HuH-7.5 (cell line): ENCODE data around the gene KRT4.

Source experiments
- DNase-seq: peaks from one replicate; pipeline ENCODE4 v3.0.0; 2011; ENCODE audit warnings: low spot score

KRT4 gene

DNA sequence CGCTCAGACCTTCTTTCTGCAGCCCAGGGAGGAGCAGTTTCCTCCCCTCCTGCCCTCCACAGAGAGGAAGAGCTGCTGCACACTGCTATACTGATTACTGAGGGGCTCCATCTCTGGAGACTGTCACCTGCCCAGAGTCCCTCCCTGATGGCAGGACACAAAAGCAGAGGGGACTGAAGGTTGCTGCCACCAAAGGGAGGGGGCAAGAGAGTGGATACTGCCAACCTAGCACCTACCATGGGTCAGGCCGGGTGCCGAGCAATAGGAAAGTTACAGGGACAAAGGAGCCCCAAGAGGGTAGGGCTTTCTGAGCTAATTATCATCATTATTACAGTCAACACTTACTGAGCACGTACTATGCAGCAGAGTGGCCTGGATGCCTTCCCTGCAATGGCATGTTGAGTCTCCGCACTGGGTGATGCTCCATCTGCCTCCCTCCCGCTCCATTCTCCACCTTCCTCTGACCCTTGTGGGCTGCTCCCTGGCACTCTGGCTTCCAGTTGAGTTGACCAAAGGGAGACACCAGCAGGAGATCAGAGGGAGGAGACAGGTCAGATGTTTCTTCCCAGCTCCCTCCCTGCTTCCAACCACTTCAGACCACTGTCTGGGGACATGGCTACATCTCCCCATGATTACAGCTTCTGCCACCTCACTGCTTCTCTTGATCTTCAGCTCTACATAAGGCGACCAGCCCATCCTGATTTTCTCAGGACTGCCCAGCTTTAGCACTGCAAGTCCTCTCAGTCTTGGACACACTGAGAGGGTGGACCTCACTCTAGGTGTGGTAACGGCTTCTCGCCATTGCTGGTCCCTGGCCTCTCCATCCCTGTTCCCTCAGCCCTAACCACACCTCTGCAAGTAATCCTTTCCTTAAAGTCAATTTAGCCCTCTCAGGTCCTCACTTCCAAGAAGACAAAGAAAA, 22.8 kb upstream of the KRT4 start:
- no peak for DNase-seq

DNA sequence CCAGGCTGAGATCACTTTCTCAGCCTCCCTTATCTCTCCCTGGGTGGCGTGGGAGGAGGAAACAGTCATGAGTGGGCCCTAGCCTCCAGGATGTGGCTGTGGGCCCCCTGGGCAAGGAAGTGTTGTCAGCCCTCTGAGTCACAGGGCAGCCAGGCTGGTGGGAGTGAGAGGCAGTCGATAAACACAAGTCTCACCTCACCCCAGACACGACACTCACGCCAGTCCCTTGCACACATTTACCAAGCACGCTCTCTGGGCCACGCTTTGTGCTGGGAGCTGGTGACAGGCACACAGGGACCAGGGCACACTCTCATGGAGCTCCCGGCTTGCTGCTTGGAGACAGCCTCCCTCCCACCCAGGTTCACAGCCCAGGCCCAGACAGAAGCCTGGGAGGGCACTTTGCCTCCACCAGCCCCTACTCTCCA, 22.1 kb upstream of the KRT4 start:
- DNase-seq = no peak

DNA sequence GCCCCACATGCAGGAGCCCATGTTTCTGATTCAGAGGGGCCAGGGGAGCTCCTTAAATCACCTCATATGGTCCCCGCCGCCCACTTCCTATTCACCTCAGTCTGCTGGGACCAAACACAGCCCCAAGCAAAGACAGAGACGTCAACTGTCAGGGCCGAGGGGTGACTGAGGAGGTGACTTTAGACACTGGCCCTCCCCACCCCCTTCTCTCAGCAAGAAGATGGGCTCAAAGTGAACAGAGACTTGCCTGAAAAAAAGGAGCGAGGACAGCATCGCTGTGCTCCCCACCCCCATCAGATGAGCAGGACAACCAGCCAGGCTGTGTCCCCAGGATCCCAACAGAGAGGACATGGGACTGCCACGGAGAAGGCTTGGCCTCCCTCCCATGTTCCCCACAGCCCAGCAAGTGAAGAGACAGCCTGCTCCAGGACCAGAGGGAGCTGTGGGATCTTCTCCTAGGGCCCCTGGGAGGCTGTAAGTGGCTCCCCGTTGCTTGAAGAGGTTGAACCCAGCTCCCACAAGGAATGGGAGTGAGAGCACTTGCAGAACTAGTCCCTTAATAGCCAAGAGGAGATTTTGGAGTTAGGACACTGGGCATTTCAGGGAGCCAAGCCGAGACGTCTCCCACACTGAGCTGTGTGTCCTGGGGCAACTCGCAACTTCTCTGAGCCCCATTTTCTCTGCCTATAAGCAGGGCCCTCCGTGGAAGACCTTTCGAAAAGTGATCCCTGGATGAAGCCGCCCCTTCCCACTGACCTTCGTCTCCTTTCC, 21.5 kb upstream of the KRT4 start:
- no peak for DNase-seq

DNA sequence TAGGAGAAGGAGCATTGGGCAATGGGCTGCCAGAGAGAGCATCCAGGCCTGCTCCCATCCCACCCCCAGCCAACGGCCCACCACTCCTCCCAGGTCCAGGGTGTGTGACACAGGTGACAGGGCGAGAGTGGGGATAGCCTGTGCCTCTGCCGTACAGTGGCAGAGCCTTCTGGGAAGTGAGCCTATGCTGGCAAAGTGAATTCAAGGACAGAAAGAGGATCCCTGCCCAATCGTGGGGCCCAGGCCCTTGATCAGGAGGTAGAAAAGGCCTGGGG, 20.7 kb upstream of the KRT4 start:
- DNase-seq = no peak

DNA sequence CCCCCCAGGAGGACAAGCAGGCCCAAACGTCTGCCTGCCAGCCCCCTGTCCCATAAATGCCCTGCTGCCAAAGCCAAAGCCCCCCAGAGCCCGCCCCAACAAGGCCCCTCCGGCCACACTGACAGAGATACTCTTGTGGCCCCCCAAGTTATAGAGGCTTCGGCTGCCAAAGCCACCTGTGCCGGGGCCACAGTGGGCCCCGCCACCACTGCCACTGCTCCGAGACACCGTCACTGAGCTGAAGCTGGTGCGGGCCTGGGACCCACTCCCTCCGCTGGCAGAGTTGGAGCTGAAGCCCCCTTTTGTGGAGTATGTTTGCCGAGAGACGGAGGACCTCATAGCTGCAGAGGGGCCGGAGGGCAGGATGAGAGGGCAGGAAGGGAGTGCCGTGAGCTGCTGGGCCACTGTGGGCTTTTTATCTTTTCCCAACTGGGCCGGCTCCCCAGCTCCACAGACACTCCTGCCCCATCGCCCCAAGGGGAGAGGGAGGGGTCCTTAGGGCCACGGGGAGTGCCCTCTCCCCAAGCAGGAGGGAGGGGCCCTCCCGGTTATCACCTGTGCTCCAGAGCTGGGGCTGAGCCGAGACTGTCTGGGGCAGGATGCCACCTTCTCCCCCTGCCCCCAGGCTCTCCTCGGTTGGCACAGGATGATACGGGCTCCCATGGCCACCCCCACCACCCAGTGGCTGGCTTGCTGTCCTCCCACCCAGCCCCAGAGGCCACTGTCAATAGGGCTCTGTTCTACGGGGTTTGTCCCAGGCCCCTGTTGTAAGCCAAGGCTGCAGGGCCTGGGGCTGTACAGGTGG, 20.2 kb upstream of the KRT4 start, which contains the start of gene KRT79:
Gene KRT79, minus strand, starts transcription at position 390 of the 805 bp plus-strand sequence. Its CDS starts 51 bp downstream, at position 339.
- no peak for DNase-seq

DNA sequence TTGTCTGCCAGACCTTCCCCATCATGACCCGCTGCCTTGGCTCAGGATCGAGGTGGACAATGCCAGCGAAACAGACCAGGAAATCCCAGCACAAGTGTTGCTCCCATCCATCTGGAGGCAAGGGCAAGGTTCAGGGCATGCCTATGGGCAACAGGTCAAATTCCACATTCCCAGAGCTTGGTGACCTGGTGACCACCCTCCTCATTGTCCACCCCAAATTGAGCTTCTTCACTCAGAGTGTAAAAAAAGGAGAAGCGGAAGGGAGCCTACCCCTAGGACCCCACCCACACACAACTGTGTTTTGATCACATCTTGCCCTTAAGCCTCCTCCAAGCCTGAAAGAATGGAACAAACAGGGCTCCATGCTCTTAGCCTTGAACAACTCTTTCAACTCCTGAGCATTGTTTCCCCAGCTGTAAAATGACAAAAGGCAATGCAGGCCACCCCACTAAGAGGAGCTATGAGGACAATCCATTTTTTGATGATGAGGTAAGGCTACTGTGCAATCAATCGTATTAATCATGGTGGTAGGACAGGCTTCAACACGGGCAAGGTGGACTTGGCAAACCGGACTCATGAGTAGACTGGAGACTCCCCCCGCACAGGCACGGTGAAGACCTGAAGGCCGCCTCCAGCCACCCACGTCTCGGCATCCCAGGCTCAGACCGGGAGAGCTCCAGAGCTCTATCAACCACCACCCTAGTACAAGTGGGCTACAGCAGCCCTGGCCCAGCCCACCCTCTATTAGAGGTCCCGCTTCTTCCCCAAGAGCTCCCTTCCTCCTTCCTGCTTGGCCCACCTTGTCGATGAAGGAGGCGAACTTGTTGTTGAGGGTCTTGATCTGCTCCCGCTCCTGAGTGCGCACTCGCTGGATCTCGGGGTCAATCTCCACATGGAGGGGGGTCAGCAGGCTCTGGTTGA, 19.3 kb upstream of the KRT4 start:
- no peak for DNase-seq

DNA sequence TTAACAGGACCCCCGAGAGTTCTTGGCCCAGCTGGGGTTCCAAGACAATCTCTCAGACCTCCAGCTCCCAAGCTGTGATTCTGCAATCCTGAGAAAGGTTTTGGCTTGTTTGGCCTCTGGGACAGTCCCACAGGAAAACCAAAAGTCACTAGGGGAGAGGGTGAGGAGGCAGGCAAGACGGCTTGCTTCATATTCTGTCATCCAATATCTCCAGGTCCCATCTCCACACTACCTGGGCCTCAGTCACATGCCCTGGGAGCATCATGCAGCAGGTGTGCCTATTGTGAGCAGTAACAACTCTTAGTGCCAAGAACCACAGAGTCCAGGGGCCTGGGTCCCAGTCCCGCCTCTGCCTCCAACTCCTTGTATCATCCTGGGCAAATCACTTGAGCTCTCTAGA, 18.5 kb upstream of the KRT4 start:
- DNase-seq = no peak

DNA sequence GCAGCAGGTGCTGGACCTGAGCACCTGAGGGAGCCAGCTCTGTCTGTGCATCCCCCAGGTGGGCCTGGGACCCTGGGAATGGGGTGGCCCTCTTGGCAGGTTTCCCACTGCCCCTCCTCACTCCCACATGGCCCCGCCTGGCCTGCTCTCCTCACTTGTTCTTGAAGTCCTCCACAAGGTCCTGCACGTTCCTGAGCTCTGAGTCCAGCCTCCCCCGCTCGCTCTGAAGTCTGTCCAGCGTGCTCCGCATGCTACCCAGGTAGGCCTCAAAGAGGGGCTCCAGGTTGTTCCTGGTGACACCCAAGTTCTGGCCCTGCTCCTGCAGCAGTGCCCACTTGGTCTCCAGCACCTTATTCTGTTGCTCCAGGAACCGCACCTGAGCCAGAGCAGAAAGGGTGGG, 17.3 kb upstream of the KRT4 start:
- no peak for DNase-seq

DNA sequence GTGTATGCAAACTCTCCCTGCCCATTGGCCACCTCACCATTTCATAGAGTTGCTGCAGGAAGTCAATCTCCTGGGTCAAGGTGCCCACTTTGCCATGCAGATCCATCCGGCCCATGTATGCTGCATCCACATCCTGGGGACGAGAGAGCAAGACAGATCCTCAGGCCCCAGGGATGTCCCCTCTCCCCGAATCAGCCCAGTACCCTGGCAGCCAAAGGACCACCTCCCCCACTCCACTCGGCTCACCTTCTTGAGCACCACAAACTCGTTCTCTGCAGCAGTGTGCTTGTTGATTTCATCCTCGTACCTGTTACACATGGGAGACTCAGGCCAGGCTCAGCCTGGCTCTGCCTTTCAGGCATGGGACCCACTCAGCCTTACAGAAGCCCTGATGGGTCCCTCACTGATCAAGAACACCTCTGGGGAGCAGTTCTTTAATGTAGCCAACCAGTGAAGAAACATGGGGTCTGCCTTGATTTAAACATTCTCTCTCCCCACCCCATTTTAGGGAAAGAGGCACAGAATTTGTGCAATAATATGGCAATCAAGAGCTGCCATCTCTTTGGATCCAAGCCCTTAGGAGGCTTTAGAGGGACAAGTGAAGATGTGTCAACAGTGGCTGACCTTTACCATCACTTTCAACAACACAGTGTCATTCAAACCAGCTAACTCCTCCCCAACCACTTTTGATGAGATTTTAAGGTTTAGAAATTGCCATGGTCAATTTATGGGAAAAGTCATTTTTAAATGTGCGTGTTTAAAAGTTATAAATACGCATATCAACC, 16.3 kb upstream of the KRT4 start:
- no peak for DNase-seq

DNA sequence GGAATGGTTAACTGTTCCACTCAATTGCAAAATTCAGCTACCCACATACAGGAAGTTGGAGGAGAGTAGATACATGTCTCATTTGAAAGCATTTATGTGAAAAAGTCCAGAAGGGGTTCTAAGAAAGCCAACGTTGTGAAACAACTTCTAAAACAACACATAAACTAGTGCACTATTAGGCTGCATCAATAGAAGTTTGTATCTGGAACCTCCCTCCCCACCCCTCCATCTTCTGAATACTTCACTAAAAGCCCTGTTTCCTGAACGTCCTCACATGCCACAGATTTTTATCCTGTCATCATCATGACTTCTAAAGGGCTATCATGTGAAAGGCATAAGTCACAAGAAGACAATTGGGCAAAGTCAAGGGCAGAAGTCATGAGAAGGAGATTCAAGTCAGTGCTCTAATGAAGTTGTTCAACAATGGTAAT, 14.7 kb upstream of the KRT4 start:
- no peak for DNase-seq

DNA sequence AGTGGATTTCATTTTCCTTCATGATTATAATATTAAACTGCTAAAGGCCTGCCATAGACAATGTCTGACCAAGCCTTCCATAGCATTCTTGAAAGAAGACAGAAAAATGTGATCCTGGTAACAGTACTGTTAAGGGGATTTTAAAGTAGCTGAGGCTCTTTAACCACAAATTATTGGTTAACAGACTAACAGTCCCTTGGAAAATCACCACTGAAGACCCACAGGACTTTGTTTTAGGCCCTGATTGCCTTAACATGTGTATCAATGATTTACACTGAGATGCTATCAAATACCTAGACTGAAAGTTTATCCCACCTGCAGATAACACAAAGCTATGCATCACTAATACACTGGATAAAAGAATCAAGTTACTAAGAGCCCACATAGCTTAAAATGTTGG, 14.2 kb upstream of the KRT4 start:
- no peak for DNase-seq

DNA sequence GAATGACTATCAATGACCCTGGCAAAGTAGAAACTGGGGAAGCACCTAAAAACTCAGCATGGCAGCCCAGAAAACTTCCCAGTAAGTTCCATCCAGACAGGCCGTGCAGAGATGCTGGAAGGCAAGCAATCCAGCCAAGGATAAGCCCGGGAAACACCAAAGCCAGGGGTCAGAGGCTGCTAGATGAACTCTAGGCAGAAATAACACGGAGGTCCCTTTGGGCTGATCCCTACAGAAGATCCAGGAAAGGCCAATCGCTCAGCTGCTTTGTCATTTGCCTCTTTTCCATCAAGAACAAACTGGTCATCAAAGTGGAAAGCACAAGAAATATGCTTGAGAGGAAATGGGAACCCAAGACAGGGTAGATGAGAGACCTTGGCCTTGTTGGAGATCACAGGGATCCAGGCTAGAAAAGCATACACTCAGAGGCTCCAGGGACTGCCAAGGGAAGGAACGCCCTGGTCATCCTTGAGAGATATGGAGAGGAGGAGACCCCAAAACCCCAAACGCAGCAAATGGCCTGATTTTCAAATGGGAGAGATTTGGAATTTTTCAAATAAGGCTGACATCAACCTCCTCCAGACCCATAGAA, 13.7 kb upstream of the KRT4 start:
- DNase-seq = no peak

DNA sequence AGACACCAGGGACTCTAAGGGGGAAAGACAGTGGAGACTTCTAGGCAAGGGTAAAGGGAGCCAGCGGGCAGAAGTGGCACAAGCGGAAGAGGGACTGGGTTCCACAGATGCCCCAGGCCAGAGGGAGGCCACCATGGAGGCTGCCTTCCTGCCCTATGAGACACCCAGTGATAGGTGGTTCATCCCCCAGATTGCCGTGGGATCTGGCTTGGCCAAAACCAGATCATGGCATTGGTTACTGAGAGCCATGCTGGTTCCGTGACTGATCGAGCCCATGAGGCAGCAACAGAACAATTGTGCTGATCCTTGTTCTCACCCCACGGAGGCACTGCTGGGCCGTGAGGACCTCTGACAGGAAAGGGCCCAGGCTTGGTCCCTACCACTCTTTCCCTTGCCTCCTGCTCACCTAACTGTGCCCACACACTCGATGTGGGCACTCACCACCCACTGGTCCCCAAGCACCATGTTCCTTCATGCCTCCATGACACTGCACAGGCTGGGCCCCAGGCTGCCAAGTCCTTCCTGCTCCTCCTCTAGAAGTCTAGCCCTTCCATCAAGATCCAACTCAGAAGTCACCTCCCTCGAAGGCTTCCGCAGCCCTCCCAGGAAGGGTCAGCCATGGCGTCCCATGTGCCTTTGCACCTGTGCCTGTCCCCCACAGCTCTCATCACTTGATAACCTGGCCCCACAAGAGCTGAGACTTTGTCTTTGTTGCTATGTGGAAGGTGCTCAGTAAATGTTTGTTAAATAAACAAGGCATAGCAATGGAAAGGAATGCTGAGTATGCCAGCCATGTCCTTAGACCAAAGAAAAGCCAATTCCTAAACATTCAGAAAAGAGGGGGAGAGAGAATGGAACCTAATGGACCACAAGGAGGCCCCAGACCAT, 12.9 kb upstream of the KRT4 start:
- no peak for DNase-seq

DNA sequence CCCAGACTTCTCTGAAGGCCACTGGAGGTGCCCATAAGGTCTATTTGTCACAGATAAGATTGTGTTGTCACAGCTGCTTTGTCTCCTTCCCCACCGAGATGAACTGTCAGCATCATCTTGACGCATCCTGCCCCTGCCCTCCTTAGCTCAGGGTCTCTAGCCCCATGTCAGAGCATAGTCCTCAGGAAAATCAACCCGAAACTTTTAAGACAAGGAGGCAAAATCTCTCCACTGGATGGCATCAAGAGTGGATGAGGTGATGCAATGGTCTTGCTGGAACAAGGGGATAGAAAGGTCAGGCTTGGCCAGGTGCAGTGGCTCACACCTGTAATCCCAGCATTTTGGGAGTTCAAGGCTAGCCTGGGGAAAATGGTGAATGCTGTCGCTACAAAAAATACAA, 12.0 kb upstream of the KRT4 start:
- DNase-seq = no peak

DNA sequence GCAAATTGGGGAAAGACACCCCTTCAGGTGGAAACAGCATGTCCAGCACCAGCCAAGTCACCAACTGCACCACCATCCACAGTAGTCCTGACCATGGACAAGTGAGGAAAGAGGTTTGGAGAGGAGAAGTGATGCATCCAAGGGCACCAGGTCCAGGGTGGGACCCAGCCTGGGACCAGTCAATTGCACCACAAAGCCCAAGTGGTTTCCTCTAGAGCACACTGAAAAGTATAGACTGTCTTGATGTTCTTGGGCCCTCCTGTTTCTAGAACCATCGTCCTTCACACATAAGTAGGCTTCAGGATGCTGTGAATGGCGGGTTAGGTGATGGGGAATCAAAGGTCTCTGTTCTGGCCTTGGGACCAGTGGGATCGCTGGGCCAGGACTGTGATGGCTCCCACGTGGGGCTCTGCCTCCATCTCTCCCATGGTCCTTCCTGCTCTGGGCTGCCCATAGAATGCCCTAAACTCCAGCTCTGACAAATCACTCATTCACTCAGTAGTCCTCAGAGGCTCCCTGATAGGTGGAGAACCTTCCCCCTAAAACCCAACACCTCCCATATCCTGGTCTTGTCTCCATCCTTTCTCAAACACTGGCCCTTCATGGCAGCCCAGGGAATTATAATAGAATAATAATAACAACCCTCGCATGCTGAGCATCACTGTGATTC, 11.0 kb upstream of the KRT4 start:
- no peak for DNase-seq

DNA sequence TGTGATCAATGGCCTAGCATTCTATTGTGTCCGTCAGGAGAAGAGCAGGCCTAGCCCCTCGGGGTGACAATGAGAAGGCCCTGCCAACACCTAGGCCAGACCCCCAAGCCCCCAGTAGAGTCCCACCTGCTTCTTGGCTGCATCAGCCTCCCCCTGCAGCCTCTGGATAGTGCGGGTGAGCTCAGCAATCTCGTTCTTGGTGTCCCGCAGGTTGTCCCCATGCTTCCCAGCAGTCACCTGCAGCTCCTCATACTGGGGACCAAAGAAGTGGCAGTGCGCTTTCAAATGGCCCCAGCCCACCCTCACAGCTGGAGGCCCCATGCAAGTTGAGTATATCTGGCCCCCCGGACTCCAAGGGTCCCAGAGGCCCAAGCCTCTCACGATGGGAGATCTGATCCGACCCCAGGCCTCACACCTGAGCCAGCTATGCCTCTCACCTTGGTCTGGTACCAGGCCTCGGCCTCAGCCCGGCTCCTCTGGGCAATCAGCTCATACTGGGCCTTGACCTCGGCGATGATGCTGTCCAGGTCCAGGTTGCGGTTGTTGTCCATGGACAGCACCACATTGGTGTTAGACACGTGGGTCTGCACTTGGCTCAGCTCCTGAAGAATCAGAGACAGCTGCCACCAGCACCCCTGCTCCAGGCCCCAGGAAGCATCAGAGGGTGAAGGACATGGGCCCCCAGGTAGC, 10.0 kb upstream of the KRT4 start:
- DNase-seq = no peak

DNA sequence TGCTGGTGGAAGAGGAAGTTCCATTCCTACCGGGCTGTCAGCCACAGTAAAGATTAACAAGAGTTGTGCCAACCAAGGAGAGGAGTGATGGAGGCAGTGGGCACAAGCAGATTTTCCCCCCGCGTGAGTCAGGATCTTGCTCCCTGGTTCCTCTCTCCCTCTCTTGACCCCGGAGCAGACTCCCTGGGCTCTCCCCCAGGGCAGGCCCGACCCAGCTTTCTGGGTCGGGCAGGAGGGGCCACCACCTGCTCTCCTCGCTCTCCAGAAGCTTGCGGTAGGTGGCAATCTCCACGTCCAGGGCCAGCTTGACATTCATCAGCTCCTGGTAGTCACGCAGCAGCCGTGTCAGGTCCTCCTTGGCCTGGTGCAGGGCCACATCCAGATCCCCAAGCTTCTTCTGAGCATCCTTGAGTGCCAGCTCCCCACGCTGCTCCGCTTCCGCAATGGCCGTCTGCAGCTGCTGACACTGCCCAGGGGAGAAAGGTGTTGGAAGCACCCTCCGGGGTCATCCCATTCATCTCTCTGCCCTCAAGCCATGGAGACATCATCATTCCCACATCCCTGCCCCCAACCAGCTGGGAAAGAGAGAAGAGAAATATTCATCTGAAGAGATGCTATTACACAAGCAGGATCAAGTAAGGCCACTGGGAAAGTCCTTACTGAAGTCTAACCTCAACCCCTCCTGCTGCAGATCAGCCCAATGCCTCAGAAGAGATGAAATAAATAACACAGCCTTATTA, 9.0 kb upstream of the KRT4 start:
- no peak for DNase-seq
